Stomach (tissue), 9 donors: Measurements from ENCODE around the gene TENM3. TPM values are rescaled to one million over a fixed set of nuclear protein-coding genes. Genes with fewer than 3 reads are reported as not detected.

Source experiments
- DNase-seq, 2 donors: peaks; one replicate each; pipeline versions ENCODE4 v3.0.0 to v3.0.0-alpha.2; 2013 to 2019
- H3K27ac ChIP-seq, 5 donors: fragments of 200-600 bp in 4 of 5; sonication (generic) in 4 of 5; one replicate each; pipeline ENCODE4 v1.5.1; 2013 to 2019; ENCODE audit warnings: mild to moderate bottlenecking in 1 of 5, moderate library complexity in 1 of 5
- H3K27me3 ChIP-seq, 3 donors: fragments of 200-600 bp; sonication (generic); one replicate each; pipeline ENCODE4 v1.5.1; 2017 to 2019; ENCODE audit warnings: mixed run types in 1 of 3
- H3K36me3 ChIP-seq, 4 donors: fragments of 200-600 bp; sonication (generic); 1 replicate in 3 of 4; 2 replicates in 1 of 4; pipeline ENCODE4 v1.5.1; 2016 to 2019
- H3K4me1 ChIP-seq, 4 donors: fragments of 200-600 bp; sonication (generic); one replicate each; pipeline ENCODE4 v1.5.1; 2016 to 2019
- H3K4me3 ChIP-seq, 4 donors: fragments of 200-600 bp; sonication (generic) in 3 of 4; one replicate each; pipeline ENCODE4 v1.5.1; 2016 to 2019; ENCODE audit warnings: mild to moderate bottlenecking in 1 of 4
- H3K9me3 ChIP-seq, 4 donors: fragments of 200-600 bp; sonication (generic); one replicate each; pipeline ENCODE4 v1.5.1; 2016 to 2019
- CTCF ChIP-seq, 7 experiments: fragments of 450-650 bp in 4 of 7; fragments of 200-600 bp in 3 of 7; sonication (generic) in 3 of 7; IDR thresholded peaks; one replicate each; pipeline ENCODE4 v1.5.1; 2016 to 2019; ENCODE audit warnings: antibody characterized with exemption in 7 of 7, control low read depth in 2 of 7, mild to moderate bottlenecking in 1 of 7
- EP300 ChIP-seq: sonication (generic); formaldehyde crosslinking; IDR thresholded peaks from one replicate; pipeline ENCODE4 v1.6.1; 2017; ENCODE audit warnings: antibody characterized with exemption
- POLR2A ChIP-seq, 4 donors: fragments of 450-650 bp; IDR thresholded peaks; one replicate each; pipeline ENCODE4 v1.6.1; 2016; ENCODE audit warnings: antibody characterized with exemption in 4 of 4, control low read depth in 2 of 4, mild to moderate bottlenecking in 1 of 4, moderate library complexity in 1 of 4
- POLR2AphosphoS5 ChIP-seq, 3 donors: sonication (generic); formaldehyde crosslinking; IDR thresholded peaks; one replicate each; pipeline ENCODE4 v1.6.1; 2016; ENCODE audit warnings: antibody characterized with exemption in 3 of 3
- WGBS, 5 donors: extraction: QIAGEN DNeasy Blood & Tissue Kit in 3 of 5; methylation state at CpG; one replicate each; pipeline versions ENCODE4 v1.1.5 to v1.1.7; 2013 to 2018; 5-methylcytosine and 5-hydroxymethylcytosine counted together
- intact Hi-C: fragments of 100-400 bp; cut with DNase I; formaldehyde crosslinking; loops from one replicate; pipeline ENCODE4 v1.15.1; 2023; ENCODE audit warnings: low total_unique reads
- polyA plus RNA-seq, 3 donors: library from polyadenylated mRNA; stranded (reverse); fragments of 200-250 nt; gene quantifications; one replicate each; pipeline ENCODE4 v1.2.3, GENCODE V29; 2013
- total RNA-seq, 5 donors: library from RNA; depleted of rRNA; stranded (reverse); fragments of >200 nt; gene quantifications; one replicate each; pipeline versions ENCODE4 v1.1.0 to v1.2.3, GENCODE V29; 2014 to 2016
- donor health status: healthy with polysubstance abuse.
- donor health status: Bipolar disorder and iron deficiency.
- donor health status: healthy.

The TENM3 gene
- total and polyA plus RNA-seq, 8 donors, result under 0.01 to 8.3 (median 0.44) TPM

- H3K27ac ChIP-seq, result no peak overlapping the region
- no peak for DNase-seq
- no peaks in the 10 kb centered on the region for H3K9me3 ChIP-seq
- 78 to 93% (median 85%) methylated on average over 4 of the region's 4 CpGs for WGBS, 5 donors
- H3K4me1 ChIP-seq, result no peaks in the 10 kb centered on the region
- intact Hi-C loops, result no loop called here
- no peaks in the 10 kb centered on the region for H3K27me3 ChIP-seq
- H3K4me3 ChIP-seq, result no peak overlapping the region
- no peaks in the 10 kb centered on the region for H3K36me3 ChIP-seq
- TF ChIP-seq POLR2A (IDR thresholded peaks at IDR 0.05) (no peak), CTCF (IDR thresholded peaks at IDR 0.05) (no peak), POLR2AphosphoS5 (IDR thresholded peaks at IDR 0.05) (no peak), EP300 (no peak)
Measured at GRCh38 chr4:182582245-182582644, 339.0 kb downstream of the TENM3 start.

DNA sequence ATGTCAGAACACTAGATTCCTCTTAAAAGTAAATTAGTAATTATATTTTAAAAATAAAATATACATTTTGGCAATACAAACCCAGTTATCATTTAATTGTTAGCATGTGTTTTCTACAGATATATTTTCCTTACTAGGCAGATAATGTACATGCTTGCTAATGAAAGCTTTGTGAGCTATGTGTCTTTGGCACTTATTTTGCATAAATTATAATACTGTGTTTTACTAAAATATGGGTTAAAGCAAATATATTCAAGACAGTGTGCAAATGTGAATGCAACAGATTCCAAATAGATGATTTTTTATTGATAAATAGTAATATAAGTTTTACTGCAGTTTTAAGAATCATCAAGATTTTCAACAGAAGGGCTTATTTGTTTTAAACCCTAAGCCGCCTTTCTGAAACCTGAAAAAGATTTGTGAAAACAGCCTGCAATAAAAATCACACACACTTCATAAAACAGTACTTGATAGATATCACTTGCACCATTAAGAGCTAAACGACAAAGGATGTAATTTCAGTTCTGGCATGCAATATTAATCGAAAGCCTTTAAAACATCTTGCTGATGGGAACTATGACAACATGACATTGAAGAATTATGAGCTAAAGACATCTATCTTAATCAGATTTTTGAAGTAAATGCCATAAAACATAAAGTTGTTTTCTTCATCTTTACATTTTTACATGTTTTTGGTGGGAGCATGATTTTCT is 340.7 kb downstream of the TENM3 start:
- H3K27me3 ChIP-seq, result no peaks in the 10 kb centered on the region
- H3K4me1 ChIP-seq, result no peaks in the 10 kb centered on the region
- DNase-seq, result no peak
- no peak overlapping the region for H3K4me3 ChIP-seq
- H3K27ac ChIP-seq, result no peak overlapping the region
- intact Hi-C loops, result no loop called here
- no peaks in the 10 kb centered on the region for H3K36me3 ChIP-seq
- H3K9me3 ChIP-seq, result no peaks in the 10 kb centered on the region
- TF ChIP-seq POLR2AphosphoS5 (IDR thresholded peaks at IDR 0.05), result no peak
- TF ChIP-seq EP300, result no peak
- no peak for TF ChIP-seq POLR2A (IDR thresholded peaks at IDR 0.05)
- no peak for TF ChIP-seq CTCF (IDR thresholded peaks at IDR 0.05)
- 76 to 84% (median 83%) methylated on average over 3 of the region's 3 CpGs for WGBS, 5 donors

- no peak overlapping the region for H3K27ac ChIP-seq
- no peak overlapping the region for H3K4me3 ChIP-seq
- H3K27me3 ChIP-seq, result no peaks in the 10 kb centered on the region
- 62 to 74% (median 70%) methylated on average over 7 of the region's 7 CpGs for WGBS, 5 donors
- DNase-seq, result no peak
- H3K9me3 ChIP-seq, result no peaks in the 10 kb centered on the region
- TF ChIP-seq EP300, result no peak
- TF ChIP-seq POLR2A (IDR thresholded peaks at IDR 0.05), result no peak
- TF ChIP-seq POLR2AphosphoS5 (IDR thresholded peaks at IDR 0.05), result no peak
- no peak for TF ChIP-seq CTCF (IDR thresholded peaks at IDR 0.05)
- no peaks in the 10 kb centered on the region for H3K4me1 ChIP-seq
- intact Hi-C loops, result no loop called here
- H3K36me3 ChIP-seq, result no peaks in the 10 kb centered on the region
Measured at GRCh38 chr4:182585321-182585720, 342.1 kb downstream of the TENM3 start.

- 63 to 82% (median 75%) methylated on average over 2 of the region's 2 CpGs for WGBS, 5 donors
- intact Hi-C loops, result no loop called here
- H3K27me3 ChIP-seq, result no peaks in the 10 kb centered on the region
- no peaks in the 10 kb centered on the region for H3K4me1 ChIP-seq
- TF ChIP-seq CTCF (IDR thresholded peaks at IDR 0.05), result no peak
- TF ChIP-seq EP300, result no peak
- H3K27ac ChIP-seq, result no peak overlapping the region
- no peaks in the 10 kb centered on the region for H3K36me3 ChIP-seq
- DNase-seq, result no peak
- H3K9me3 ChIP-seq, result no peaks in the 10 kb centered on the region
- no peak overlapping the region for H3K4me3 ChIP-seq
Measured at GRCh38 chr4:182589100-182589499, 345.9 kb downstream of the TENM3 start.
